SH-SY5Y (cell line): Measurements from ENCODE around the gene RCVRN.

Experiments
- GATA2 ChIP-seq: IDR thresholded peaks from 2 replicates; pipeline ENCODE4 v1.6.1; 2011; ENCODE audit warnings: mild to moderate bottlenecking, low read depth, low read length
- GATA3 ChIP-seq: IDR thresholded peaks from 2 replicates; pipeline ENCODE4 v1.6.1; 2011; ENCODE audit warnings: low read depth, mild to moderate bottlenecking, low read length, moderate library complexity

DNA sequence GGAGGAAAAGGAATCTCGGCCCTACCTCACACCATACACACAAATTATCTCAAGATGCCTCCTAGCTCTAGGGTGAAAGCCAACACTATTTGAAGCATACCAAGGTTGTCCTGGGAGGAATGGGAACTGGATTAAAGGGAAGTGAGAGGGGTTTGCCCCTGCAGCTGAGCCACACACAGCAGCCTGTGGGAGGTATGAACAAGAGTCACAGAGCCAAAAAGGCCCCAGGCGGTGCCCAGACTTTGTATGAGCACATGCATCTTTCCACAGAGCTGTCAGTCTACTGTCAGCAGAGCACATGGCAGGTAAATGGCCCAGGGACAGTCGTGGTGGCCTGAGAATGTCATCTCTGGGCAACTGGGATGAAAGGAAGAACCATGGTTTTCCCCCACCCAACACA lies 31.0 kb upstream of the RCVRN start:
- TF ChIP-seq GATA2 (no peak), GATA3 (no peak)
